ENCODE results near the gene SPIN2B. TPM values are rescaled to one million over a fixed set of nuclear protein-coding genes. Genes with fewer than 3 reads are reported as not detected.

SPIN2B gene
- polyA plus RNA-seq, 1 donor: 11.1 TPM

GRCh38 chrX:57070185-57070984 is 51.0 kb downstream of the SPIN2B start:
- no peak for DNase-seq (ENCODE audit: low read depth)

Other genes starting within 250 kb of the SPIN2B start
- 11.6 TPM for gene SPIN3, start 126.0 kb downstream of the SPIN2B start, polyA plus RNA-seq (ENCODE audit: insufficient read length)
- gene SPIN2A, start 15.8 kb upstream of the SPIN2B start, polyA plus RNA-seq (ENCODE audit: insufficient read length): 3.5 TPM
- gene FAAH2, start 165.2 kb upstream of the SPIN2B start, polyA plus RNA-seq (ENCODE audit: insufficient read length): 0.92 TPM